ENCODE data around the gene RAB3GAP2.

DNA sequence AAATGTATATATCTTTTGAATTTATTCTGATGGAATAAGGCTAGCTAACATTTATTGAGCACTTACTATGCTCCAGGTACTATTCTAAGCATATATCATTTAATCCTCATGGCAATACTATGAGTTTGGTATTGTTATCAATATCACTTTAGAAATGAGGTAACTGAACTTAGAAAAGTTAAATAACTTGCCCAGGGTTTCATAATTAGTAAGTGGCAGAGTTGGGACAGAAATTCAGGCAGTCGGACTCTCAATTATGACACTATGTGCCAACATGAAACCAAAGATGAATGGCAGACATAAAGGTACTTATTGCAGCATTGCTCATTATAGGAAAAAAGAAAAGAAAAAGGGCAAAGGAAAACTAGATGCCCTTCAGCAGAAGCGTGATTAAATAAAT is 48.2 kb downstream of the RAB3GAP2 start:
- TF ChIP-seq, protein P1, sequence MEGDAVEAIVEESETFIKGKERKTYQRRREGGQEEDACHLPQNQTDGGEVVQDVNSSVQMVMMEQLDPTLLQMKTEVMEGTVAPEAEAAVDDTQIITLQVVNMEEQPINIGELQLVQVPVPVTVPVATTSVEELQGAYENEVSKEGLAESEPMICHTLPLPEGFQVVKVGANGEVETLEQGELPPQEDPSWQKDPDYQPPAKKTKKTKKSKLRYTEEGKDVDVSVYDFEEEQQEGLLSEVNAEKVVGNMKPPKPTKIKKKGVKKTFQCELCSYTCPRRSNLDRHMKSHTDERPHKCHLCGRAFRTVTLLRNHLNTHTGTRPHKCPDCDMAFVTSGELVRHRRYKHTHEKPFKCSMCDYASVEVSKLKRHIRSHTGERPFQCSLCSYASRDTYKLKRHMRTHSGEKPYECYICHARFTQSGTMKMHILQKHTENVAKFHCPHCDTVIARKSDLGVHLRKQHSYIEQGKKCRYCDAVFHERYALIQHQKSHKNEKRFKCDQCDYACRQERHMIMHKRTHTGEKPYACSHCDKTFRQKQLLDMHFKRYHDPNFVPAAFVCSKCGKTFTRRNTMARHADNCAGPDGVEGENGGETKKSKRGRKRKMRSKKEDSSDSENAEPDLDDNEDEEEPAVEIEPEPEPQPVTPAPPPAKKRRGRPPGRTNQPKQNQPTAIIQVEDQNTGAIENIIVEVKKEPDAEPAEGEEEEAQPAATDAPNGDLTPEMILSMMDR (IDR thresholded peaks at IDR 0.05), result no peak
- TF ChIP-seq POLR2A (IDR thresholded peaks at IDR 0.05), result no peak
